Osteoblast (primary cell): Measurements from ENCODE around the gene TUBB1. TPM values are rescaled to one million over a fixed set of nuclear protein-coding genes. Genes with fewer than 3 reads are reported as not detected.

Experiments
- DNase-seq: peaks from one replicate; pipeline ENCODE4 v3.0.0; 2011; ENCODE audit warnings: low spot score, mixed read lengths; ENCODE audit not compliant: insufficient read length; ENCODE audit errors: missing footprints
- H2AFZ ChIP-seq: 2 replicates; pipeline ENCODE4 v1.6.0; 2011; ENCODE audit warnings: mild to moderate bottlenecking, low read length
- H3K27ac ChIP-seq: 2 replicates; pipeline ENCODE4 v1.5.1; 2011; ENCODE audit warnings: mild to moderate bottlenecking, low read depth, low read length, moderate library complexity
- H3K27me3 ChIP-seq: 2 replicates; pipeline ENCODE4 v1.6.0; 2012; ENCODE audit warnings: mild to moderate bottlenecking, control low read depth, inconsistent platforms, low read length, moderate library complexity; ENCODE audit not compliant: insufficient read depth
- H3K36me3 ChIP-seq: 2 replicates; pipeline ENCODE4 v1.5.1; 2011; ENCODE audit warnings: mild to moderate bottlenecking, low read length, control low read depth, moderate library complexity; ENCODE audit not compliant: insufficient read depth
- H3K4me1 ChIP-seq: 2 replicates; pipeline ENCODE4 v1.5.1; 2011; ENCODE audit warnings: mild to moderate bottlenecking, low read length, control low read depth, moderate library complexity; ENCODE audit not compliant: insufficient read depth
- H3K4me2 ChIP-seq: 2 replicates; pipeline ENCODE4 v1.6.0; 2011; ENCODE audit warnings: mild to moderate bottlenecking, low read length; ENCODE audit not compliant: insufficient read depth
- H3K4me3 ChIP-seq: fragments of 200-600 bp; sonication (generic); 3 replicates; pipeline ENCODE4 v1.5.1; 2012; ENCODE audit warnings: mild to moderate bottlenecking, low read length, inconsistent platforms; ENCODE audit not compliant: insufficient read depth
- H3K79me2 ChIP-seq: 2 replicates; pipeline ENCODE4 v1.6.0; 2012; ENCODE audit warnings: mild to moderate bottlenecking, low read length, control low read depth, inconsistent platforms; ENCODE audit not compliant: insufficient read depth
- H3K9me3 ChIP-seq: 2 replicates; pipeline ENCODE4 v1.5.1; 2011; ENCODE audit warnings: low read depth, low read length, control low read depth
- H4K20me1 ChIP-seq: 2 replicates; pipeline ENCODE4 v1.6.0; 2012; ENCODE audit warnings: mild to moderate bottlenecking, low read length, control low read depth; ENCODE audit not compliant: insufficient read depth
- CTCF ChIP-seq: IDR thresholded peaks from 2 replicates; pipeline ENCODE4 v1.5.1; 2011; ENCODE audit warnings: mild to moderate bottlenecking, low read depth, low read length, moderate library complexity; ENCODE audit errors: extremely low read depth
- total RNA-seq: library from RNA; depleted of rRNA; stranded (reverse); fragments of >200 nt; gene quantifications from 2 replicates; pipeline ENCODE4 v1.2.3, GENCODE V29; 2012

The TUBB1 gene
- total RNA-seq, 1 donor = not detected

- H3K4me3 ChIP-seq = peak overlapping the region; percentile 90
- peak; percentile 93 for DNase-seq
- H2AFZ ChIP-seq = peak overlapping the region; percentile 74
- H3K36me3 ChIP-seq = peaks cover 35% of the 10 kb centered on the region
- peaks cover 57% of the 10 kb centered on the region for H3K79me2 ChIP-seq
- peaks cover 25% of the 10 kb centered on the region for H3K4me1 ChIP-seq
- no peaks in the 10 kb centered on the region for H3K27me3 ChIP-seq
- H3K27ac ChIP-seq = peak overlapping the region; percentile 78
- H3K9me3 ChIP-seq = no peaks in the 10 kb centered on the region
- peaks cover 24% of the 10 kb centered on the region for H4K20me1 ChIP-seq
- TF ChIP-seq CTCF = no peak
- peak overlapping the region; percentile 92 for H3K4me2 ChIP-seq
Measured at GRCh38 chr20:59005523-59006166, 13.6 kb upstream of the TUBB1 start.

- peak overlapping the region; percentile 92 for H3K4me2 ChIP-seq
- H3K79me2 ChIP-seq = peaks cover 56% of the 10 kb centered on the region
- H3K27me3 ChIP-seq = no peaks in the 10 kb centered on the region
- peak overlapping the region; percentile 74 for H2AFZ ChIP-seq
- peak; percentile 94 for DNase-seq
- TF ChIP-seq CTCF = no peak
- peaks cover 24% of the 10 kb centered on the region for H4K20me1 ChIP-seq
- H3K36me3 ChIP-seq = peaks cover 30% of the 10 kb centered on the region
- H3K4me1 ChIP-seq = peaks cover 32% of the 10 kb centered on the region
- peak overlapping the region; percentile 78 for H3K27ac ChIP-seq
- H3K4me3 ChIP-seq = peak overlapping the region; percentile 90
- H3K9me3 ChIP-seq = no peaks in the 10 kb centered on the region
Measured at GRCh38 chr20:59006167-59006863, 12.9 kb upstream of the TUBB1 start.

GRCh38 chr20:59006864-59007664, 12.2 kb upstream of the TUBB1 start, which contains the start of gene CTSZ:
TSS of gene CTSZ (minus strand) at chr20:59007254. CDS start at chr20:59007128, 126 bp downstream.
- Histone ChIP-seq H2AFZ (peak within 1 kb of the TSS; percentile 74), H3K79me2 (peaks cover 48% of the 10 kb centered on the region), H3K36me3 (peaks cover 26% of the 10 kb centered on the region), H3K27ac (peak within 1 kb of the TSS; percentile 78), H3K9me3 (no peaks in the 10 kb centered on the region), H3K27me3 (no peaks in the 10 kb centered on the region), H3K4me1 (peaks cover 37% of the 10 kb centered on the region), H3K4me3 (peak within 1 kb of the TSS; percentile 90), H4K20me1 (peaks cover 20% of the 10 kb centered on the region), H3K4me2 (peak within 1 kb of the TSS; percentile 92)
- no peak for TF ChIP-seq CTCF
- peak; percentile 97 for DNase-seq
